ENCODE data around the gene SLC19A3.
"Not testable (repeated sequence)": the region's sequence is repeated elsewhere in the genome, so short reads cannot be mapped to it uniquely, and the experiment has no call there.

SLC19A3 gene

DNA sequence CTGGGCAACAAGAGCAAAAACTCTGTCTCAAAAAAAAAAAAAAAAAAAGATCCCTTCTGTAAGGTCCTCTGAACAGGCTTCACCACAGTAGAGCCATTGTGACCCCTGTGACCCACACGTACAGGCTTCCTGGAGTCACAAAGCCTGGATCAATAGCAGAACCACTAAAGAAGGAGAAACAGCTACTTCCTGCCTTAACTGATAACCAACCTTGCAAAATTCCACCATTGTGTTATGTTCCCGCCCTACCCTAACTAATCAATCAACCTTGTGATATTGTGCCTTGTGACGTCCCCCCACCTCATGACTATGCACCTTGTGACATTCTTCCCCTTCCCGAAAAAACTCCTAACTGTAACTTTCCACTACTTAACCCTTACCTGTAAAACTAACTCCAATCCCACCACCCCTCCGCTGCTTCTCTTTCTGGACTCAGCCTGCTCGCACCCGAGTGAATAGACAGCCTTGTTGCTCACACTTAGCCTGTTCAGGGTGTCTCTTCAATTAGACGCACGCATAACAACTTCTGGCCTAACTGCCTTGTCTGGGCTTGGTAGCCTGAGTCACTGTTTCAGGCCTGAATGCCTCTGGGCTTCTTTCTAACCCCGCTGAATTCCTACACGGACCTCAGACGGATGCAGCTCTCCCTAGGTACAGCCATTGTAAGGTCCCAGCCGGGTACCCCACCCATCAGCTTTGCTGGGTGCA, 41.7 kb upstream of the SLC19A3 start:
- Histone ChIP-seq H4K20me1 (ENCODE audit: insufficient read depth) (no peaks in the 10 kb centered on the region), H3K4me3 (IDR thresholded peaks at IDR 0.05; ENCODE audit: insufficient read depth, low read depth, low read length) (no peak overlapping the region), H3K27me3 (ENCODE audit: insufficient read depth, low read depth) (no peaks in the 10 kb centered on the region), H2AFZ (ENCODE audit: low read depth) (no peak overlapping the region), H3K79me2 (ENCODE audit: insufficient read depth, low read depth) (no peaks in the 10 kb centered on the region), H3K9ac (no peak overlapping the region), H3K4me2 (no peak overlapping the region), H3K4me1 (ENCODE audit: low read depth, poor library complexity, severe bottlenecking) (no peaks in the 10 kb centered on the region), H3K27ac (no peak overlapping the region), H3K36me3 (ENCODE audit: insufficient read depth) (no peaks in the 10 kb centered on the region)
- TF ChIP-seq, protein P1, sequence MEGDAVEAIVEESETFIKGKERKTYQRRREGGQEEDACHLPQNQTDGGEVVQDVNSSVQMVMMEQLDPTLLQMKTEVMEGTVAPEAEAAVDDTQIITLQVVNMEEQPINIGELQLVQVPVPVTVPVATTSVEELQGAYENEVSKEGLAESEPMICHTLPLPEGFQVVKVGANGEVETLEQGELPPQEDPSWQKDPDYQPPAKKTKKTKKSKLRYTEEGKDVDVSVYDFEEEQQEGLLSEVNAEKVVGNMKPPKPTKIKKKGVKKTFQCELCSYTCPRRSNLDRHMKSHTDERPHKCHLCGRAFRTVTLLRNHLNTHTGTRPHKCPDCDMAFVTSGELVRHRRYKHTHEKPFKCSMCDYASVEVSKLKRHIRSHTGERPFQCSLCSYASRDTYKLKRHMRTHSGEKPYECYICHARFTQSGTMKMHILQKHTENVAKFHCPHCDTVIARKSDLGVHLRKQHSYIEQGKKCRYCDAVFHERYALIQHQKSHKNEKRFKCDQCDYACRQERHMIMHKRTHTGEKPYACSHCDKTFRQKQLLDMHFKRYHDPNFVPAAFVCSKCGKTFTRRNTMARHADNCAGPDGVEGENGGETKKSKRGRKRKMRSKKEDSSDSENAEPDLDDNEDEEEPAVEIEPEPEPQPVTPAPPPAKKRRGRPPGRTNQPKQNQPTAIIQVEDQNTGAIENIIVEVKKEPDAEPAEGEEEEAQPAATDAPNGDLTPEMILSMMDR (conservative IDR thresholded peaks at IDR 0.05; ENCODE audit: low read depth, low read length): no peak

DNA sequence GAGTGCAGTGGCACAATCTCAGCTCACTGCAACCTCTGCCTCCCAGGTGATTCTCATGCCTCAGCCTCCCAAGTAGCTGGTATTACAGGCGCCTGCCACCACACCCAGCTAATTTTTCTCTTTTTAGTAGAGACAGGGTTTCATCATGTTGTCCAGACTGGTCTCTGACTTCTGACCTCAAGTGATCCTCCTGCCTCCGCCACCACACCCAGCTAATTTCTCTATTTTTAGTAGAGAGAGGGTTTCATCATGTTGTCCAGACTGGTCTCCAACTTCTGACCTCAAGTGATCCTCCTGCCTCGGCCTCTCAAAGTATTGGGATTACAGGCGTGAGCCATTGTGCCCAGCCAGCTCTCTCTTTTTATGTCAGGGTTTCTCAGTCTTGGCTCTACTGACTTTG, 38.4 kb upstream of the SLC19A3 start:
- H3K9ac ChIP-seq; H3K4me2 ChIP-seq; H4K20me1 ChIP-seq (ENCODE audit: insufficient read depth); H3K79me2 ChIP-seq (ENCODE audit: insufficient read depth, low read depth); H3K4me3 ChIP-seq (IDR thresholded peaks at IDR 0.05; ENCODE audit: insufficient read depth, low read depth, low read length); H3K27me3 ChIP-seq (ENCODE audit: insufficient read depth, low read depth); H3K36me3 ChIP-seq (ENCODE audit: insufficient read depth); H2AFZ ChIP-seq (ENCODE audit: low read depth); H3K27ac ChIP-seq; H3K4me1 ChIP-seq (ENCODE audit: low read depth, poor library complexity, severe bottlenecking): not testable (repeated sequence)

DNA sequence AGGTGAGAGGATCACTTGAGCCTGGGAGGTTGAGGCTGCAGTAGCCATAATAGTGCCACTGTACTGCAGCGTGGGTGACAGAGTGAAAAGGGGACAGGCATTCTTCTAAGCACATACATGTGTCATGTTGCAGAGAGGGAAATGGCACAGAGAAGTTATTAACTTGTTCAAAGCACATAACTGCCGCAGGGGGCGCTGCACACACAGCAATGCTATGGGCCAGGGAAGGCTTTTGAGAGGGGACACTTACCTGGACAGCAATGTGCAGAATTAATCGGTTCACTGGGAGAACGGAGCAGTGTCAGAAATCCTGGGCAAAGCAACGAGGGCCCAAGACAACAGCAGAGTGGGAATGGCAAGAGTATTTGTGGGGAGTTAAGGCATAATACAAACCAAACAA, 30.3 kb upstream of the SLC19A3 start:
- TF ChIP-seq, protein P1 (conservative IDR thresholded peaks at IDR 0.05; ENCODE audit: low read depth, low read length): no peak
- no peaks in the 10 kb centered on the region for H3K79me2 ChIP-seq (ENCODE audit: insufficient read depth, low read depth)
- H4K20me1 ChIP-seq (ENCODE audit: insufficient read depth): no peaks in the 10 kb centered on the region
- no peak overlapping the region for H3K27ac ChIP-seq
- no peak overlapping the region for H3K9ac ChIP-seq
- H3K36me3 ChIP-seq (ENCODE audit: insufficient read depth): no peaks in the 10 kb centered on the region
- H3K4me2 ChIP-seq: no peak overlapping the region
- no peak overlapping the region for H3K4me3 ChIP-seq (IDR thresholded peaks at IDR 0.05; ENCODE audit: insufficient read depth, low read depth, low read length)
- no peaks in the 10 kb centered on the region for H3K4me1 ChIP-seq (ENCODE audit: low read depth, poor library complexity, severe bottlenecking)
- no peaks in the 10 kb centered on the region for H3K27me3 ChIP-seq (ENCODE audit: insufficient read depth, low read depth)
- H2AFZ ChIP-seq (ENCODE audit: low read depth): no peak overlapping the region

DNA sequence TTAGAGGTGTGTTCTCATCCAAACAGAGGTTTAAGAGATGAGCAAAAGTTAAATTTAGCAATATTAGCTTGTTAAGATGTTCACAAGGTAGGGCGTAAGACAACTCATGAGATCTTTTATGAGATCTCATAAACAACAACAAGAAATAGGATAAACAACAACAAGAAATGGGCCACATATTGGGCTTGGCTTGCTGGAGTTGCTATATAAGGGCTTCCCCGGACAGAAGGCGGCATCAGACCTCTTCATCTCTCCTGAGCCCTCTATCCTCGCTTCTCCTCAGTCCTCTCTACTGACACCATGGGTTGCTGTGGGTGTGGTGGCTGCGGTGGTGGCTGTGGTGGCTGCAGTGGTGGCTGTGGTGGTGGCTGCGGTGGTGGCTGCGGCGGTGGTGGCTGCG, 27.8 kb upstream of the SLC19A3 start, which contains the start of gene SCYGR8:
SCYGR8 (plus strand) TSS at position 301 of the 400 bp plus-strand sequence; CDS start at position 301, 0 bp downstream.
- TF ChIP-seq, protein P1 (conservative IDR thresholded peaks at IDR 0.05; ENCODE audit: low read depth, low read length): no peak
- no peak within 1 kb of the TSS for H3K4me2 ChIP-seq
- H4K20me1 ChIP-seq (ENCODE audit: insufficient read depth): no peaks in the 10 kb centered on the region
- no peak within 1 kb of the TSS for H3K27ac ChIP-seq
- H3K9ac ChIP-seq: no peak within 1 kb of the TSS
- no peaks in the 10 kb centered on the region for H3K79me2 ChIP-seq (ENCODE audit: insufficient read depth, low read depth)
- no peaks in the 10 kb centered on the region for H3K4me1 ChIP-seq (ENCODE audit: low read depth, poor library complexity, severe bottlenecking)
- H3K36me3 ChIP-seq (ENCODE audit: insufficient read depth): no peaks in the 10 kb centered on the region
- no peak within 1 kb of the TSS for H2AFZ ChIP-seq (ENCODE audit: low read depth)
- H3K27me3 ChIP-seq (ENCODE audit: insufficient read depth, low read depth): no peaks in the 10 kb centered on the region
- no peak within 1 kb of the TSS for H3K4me3 ChIP-seq (IDR thresholded peaks at IDR 0.05; ENCODE audit: insufficient read depth, low read depth, low read length)

DNA sequence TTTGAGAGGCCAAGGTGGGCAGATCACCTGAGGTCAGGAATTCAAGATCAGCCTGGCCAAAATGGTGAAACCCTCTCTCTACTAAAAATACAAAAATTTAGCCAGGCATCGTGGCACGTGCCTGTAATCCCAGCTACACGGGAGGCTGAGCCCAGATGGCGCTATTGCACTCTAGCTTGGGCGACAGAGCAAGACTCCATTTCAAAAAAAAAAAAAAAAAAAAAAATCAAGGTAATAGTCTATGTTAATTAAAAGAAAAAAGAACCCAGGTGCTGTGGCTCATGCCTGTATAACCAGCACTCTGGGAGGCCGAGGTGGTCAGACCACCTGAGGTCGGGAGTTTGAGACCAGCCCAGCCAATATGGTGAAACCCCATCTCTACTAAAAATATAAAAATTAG, 22.9 kb upstream of the SLC19A3 start:
- H3K9ac ChIP-seq; H3K4me1 ChIP-seq (ENCODE audit: low read depth, poor library complexity, severe bottlenecking); H2AFZ ChIP-seq (ENCODE audit: low read depth); H3K27me3 ChIP-seq (ENCODE audit: insufficient read depth, low read depth); H3K4me2 ChIP-seq; H3K79me2 ChIP-seq (ENCODE audit: insufficient read depth, low read depth); H3K27ac ChIP-seq; H3K4me3 ChIP-seq (IDR thresholded peaks at IDR 0.05; ENCODE audit: insufficient read depth, low read depth, low read length); H3K36me3 ChIP-seq (ENCODE audit: insufficient read depth); H4K20me1 ChIP-seq (ENCODE audit: insufficient read depth): not testable (repeated sequence)

Measured in KMS-11 (cell line).